Measurements from ENCODE around the gene EXOC5.

EXOC5 gene

GRCh38 chr14:57161583-57162234 lies 107.0 kb downstream of the EXOC5 start:
- DNase-seq, result no peak

- no peak for DNase-seq
These were observed 108.4 kb downstream of the EXOC5 start for GRCh38 chr14:57160333-57160732.

GRCh38 chr14:57153286-57153685 lies 115.4 kb downstream of the EXOC5 start:
- DNase-seq, result no peak
